ENCODE measurements around the gene LHPP.

DNA sequence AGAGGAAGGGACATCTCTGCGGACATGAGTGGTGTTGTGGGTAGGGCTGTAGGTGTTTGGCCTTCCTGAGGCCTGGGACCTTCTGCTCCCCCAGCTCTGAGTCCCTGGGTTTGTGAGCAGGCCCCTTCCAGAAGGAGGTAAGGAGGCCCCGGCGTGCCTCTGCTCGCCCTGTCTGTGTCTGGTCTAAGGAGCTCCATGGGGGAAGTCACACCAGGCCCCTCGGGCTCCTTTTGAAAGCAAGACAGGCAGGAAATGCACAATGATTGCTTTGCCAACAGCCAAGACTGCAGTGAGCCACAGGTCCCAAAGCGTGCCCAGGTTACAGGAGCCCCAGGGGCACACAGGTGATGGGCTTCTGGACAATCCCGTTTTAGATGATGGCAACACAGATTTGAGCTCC lies 193.1 kb downstream of the LHPP start:
- TF ChIP-seq ZNF776 (tag by site-specific recombination; IDR thresholded peaks at IDR 0.05; ENCODE audit: borderline replicate concordance): no peak
- TF ChIP-seq, protein P1, sequence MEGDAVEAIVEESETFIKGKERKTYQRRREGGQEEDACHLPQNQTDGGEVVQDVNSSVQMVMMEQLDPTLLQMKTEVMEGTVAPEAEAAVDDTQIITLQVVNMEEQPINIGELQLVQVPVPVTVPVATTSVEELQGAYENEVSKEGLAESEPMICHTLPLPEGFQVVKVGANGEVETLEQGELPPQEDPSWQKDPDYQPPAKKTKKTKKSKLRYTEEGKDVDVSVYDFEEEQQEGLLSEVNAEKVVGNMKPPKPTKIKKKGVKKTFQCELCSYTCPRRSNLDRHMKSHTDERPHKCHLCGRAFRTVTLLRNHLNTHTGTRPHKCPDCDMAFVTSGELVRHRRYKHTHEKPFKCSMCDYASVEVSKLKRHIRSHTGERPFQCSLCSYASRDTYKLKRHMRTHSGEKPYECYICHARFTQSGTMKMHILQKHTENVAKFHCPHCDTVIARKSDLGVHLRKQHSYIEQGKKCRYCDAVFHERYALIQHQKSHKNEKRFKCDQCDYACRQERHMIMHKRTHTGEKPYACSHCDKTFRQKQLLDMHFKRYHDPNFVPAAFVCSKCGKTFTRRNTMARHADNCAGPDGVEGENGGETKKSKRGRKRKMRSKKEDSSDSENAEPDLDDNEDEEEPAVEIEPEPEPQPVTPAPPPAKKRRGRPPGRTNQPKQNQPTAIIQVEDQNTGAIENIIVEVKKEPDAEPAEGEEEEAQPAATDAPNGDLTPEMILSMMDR (tag by site-specific recombination; IDR thresholded peaks at IDR 0.05): no peak
- TF ChIP-seq ZNF302 (tag by site-specific recombination; IDR thresholded peaks at IDR 0.05; ENCODE audit: low read depth): no peak
- no peak for TF ChIP-seq ZNF416 (tag by site-specific recombination; IDR thresholded peaks at IDR 0.05)
- no peak for TF ChIP-seq ZNF366 (tag by site-specific recombination; conservative IDR thresholded peaks at IDR 0.05)
